ENCODE results near the gene CREB3L1. TPM values are rescaled to one million over a fixed set of nuclear protein-coding genes. Genes with fewer than 3 reads are reported as not detected.

The CREB3L1 gene
- total and polyA plus RNA-seq, 2 donors (not counting 3 experiments of a cell fraction or from before 2014, with no cell fraction given) = 0.23 to 0.84 TPM

- Histone ChIP-seq H4K20me1 (replicated peaks; ENCODE audit: control insufficient read depth, extremely low read depth, insufficient read depth, low read length) (no peaks in the 10 kb centered on the region), H3K27ac (ENCODE audit: insufficient read depth, low read depth, low read length) (no peak overlapping the region), H3K9ac (replicated peaks; ENCODE audit: extremely low read depth, insufficient read depth, low read length) (no peak overlapping the region), H3K36me3 (ENCODE audit: control insufficient read depth in 2 of 2, extremely low read depth in 1 of 2, insufficient read depth in 2 of 2, low read length in 2 of 2) (no peaks in the 10 kb centered on the region), H3K9me3 (replicated peaks; ENCODE audit: control insufficient read depth, insufficient read depth, low read length) (no peaks in the 10 kb centered on the region), H3K79me2 (ENCODE audit: control insufficient read depth, insufficient read depth, low read length) (no peaks in the 10 kb centered on the region), H3K4me1 (ENCODE audit: control insufficient read depth, extremely low read depth, insufficient read depth, low read length) (peaks cover 8% of the 10 kb centered on the region), H3K4me2 (ENCODE audit: insufficient read depth, low read length) (no peak overlapping the region), H2AFZ (ENCODE audit: low read depth, low read length) (no peak overlapping the region), H3K9me1 (replicated peaks; ENCODE audit: control insufficient read depth, extremely low read depth, insufficient read depth, low read length) (no peaks in the 10 kb centered on the region), H3K4me3 (replicated peaks in 1 of 3; ENCODE audit: insufficient read depth in 1 of 3, low read depth in 1 of 3, low read length in 3 of 3) (no peak overlapping the region), H3K27me3 (ENCODE audit: control insufficient read depth in 2 of 2, insufficient read depth in 2 of 2, low read length in 2 of 2) (peaks cover 0 to 3% of the 10 kb centered on the region in 2 experiments)
- ChIA-PET CTCF (interaction anchor here (2.1 kb wide), 1 partner anchor 9 kb away, joined by 4 read pairs; no protein-coding TSS in a partner anchor), POLR2A (no interaction called here)
- no TSS peak for BruUV-seq (replicated peaks)
- TF ChIP-seq CTCF (IDR thresholded peaks at IDR 0.05; ENCODE audit: extremely low read depth in 1 of 2, insufficient read depth in 1 of 2, low read depth in 1 of 2, low read length in 2 of 2) (peak in 1 of 2 donors; percentile 9), JUN (IDR thresholded peaks at IDR 0.05; ENCODE audit: borderline replicate concordance, insufficient read depth, insufficient read length, low read depth) (no peak), MYC (IDR thresholded peaks at IDR 0.05; ENCODE audit: low read depth, low read length) (no peak)
- DNase-seq (ENCODE audit: low read depth, low spot score) = no peak
- no peak for FAIRE-seq
- dilution Hi-C loops (cut with MboI; ENCODE audit: extremely low pct_ligation_motif_present, low sequenced_read_pairs) (no loop called here), intact Hi-C loops (cut with micrococcal nuclease) (no loop called here)
Measured at GRCh38 chr11:46322759-46323158, 45.3 kb downstream of the CREB3L1 start.

GRCh38 chr11:46326813-46327416 lies 49.5 kb downstream of the CREB3L1 start:
- H3K4me3 ChIP-seq (replicated peaks in 1 of 3; ENCODE audit: insufficient read depth in 1 of 3, low read depth in 1 of 3, low read length in 3 of 3) = no peak overlapping the region
- no peak overlapping the region for H3K4me2 ChIP-seq (ENCODE audit: insufficient read depth, low read length)
- H3K36me3 ChIP-seq (ENCODE audit: control insufficient read depth in 2 of 2, extremely low read depth in 1 of 2, insufficient read depth in 2 of 2, low read length in 2 of 2) = no peaks in the 10 kb centered on the region
- TF ChIP-seq JUN (IDR thresholded peaks at IDR 0.05; ENCODE audit: borderline replicate concordance, insufficient read depth, insufficient read length, low read depth) (no peak), POLR2AphosphoS5 (IDR thresholded peaks at IDR 0.05; ENCODE audit: insufficient read depth, low read depth, low read length) (no peak), POLR2A (IDR thresholded peaks at IDR 0.05; ENCODE audit: low read depth, low read length) (no peak), GATA2 (IDR thresholded peaks at IDR 0.05; ENCODE audit: insufficient read depth, insufficient read length, low read depth, low read length) (no peak), CTCF (IDR thresholded peaks at IDR 0.05; ENCODE audit: extremely low read depth in 1 of 2, insufficient read depth in 1 of 2, low read depth in 1 of 2, low read length in 2 of 2) (no peak), EZH2 (IDR thresholded peaks at IDR 0.05; ENCODE audit: borderline replicate concordance, low read depth, low read length, severe bottlenecking) (no peak), MYC (IDR thresholded peaks at IDR 0.05; ENCODE audit: low read depth, low read length) (no peak), FOS (IDR thresholded peaks at IDR 0.05; ENCODE audit: borderline replicate concordance, insufficient read depth, low read length) (no peak)
- TF ChIP-seq, protein P1, sequence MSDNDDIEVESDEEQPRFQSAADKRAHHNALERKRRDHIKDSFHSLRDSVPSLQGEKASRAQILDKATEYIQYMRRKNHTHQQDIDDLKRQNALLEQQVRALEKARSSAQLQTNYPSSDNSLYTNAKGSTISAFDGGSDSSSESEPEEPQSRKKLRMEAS (IDR thresholded peaks at IDR 0.05; ENCODE audit: insufficient read depth, insufficient read length) = no peak
- H3K9ac ChIP-seq (replicated peaks; ENCODE audit: extremely low read depth, insufficient read depth, low read length) = no peak overlapping the region
- H3K27ac ChIP-seq (ENCODE audit: insufficient read depth, low read depth, low read length) = no peak overlapping the region
- dilution Hi-C loops (cut with MboI; ENCODE audit: extremely low pct_ligation_motif_present, low sequenced_read_pairs) = no loop called here
- H3K9me3 ChIP-seq (replicated peaks; ENCODE audit: control insufficient read depth, insufficient read depth, low read length) = no peaks in the 10 kb centered on the region
- DNase-seq (ENCODE audit: low read depth, low spot score) = no peak
- FAIRE-seq = no peak
- no peaks in the 10 kb centered on the region for H3K79me2 ChIP-seq (ENCODE audit: control insufficient read depth, insufficient read depth, low read length)
- ChIA-PET CTCF (interaction anchor here (0.6 to 3.1 kb wide), 5 partner anchors 11 to 88 kb away, joined by 3 to 15 read pairs (median 3); partner anchors contain the start of gene DGKZ), POLR2A (no interaction called here)
- H4K20me1 ChIP-seq (replicated peaks; ENCODE audit: control insufficient read depth, extremely low read depth, insufficient read depth, low read length) = no peaks in the 10 kb centered on the region
- H3K4me1 ChIP-seq (ENCODE audit: control insufficient read depth, extremely low read depth, insufficient read depth, low read length) = no peaks in the 10 kb centered on the region
- peaks cover 21 to 29% of the 10 kb centered on the region in 2 experiments for H3K27me3 ChIP-seq (ENCODE audit: control insufficient read depth in 2 of 2, insufficient read depth in 2 of 2, low read length in 2 of 2)
- H3K9me1 ChIP-seq (replicated peaks; ENCODE audit: control insufficient read depth, extremely low read depth, insufficient read depth, low read length) = no peaks in the 10 kb centered on the region
- no TSS peak for BruUV-seq (replicated peaks)
- intact Hi-C loops (cut with micrococcal nuclease) = no loop called here
- no peak overlapping the region for H2AFZ ChIP-seq (ENCODE audit: low read depth, low read length)

Data from endothelial cell of umbilical vein (primary cell).